Activated CD8-positive, alpha-beta T cell treated with anti-CD3 and anti-CD28 coated beads for 36 hours (primary cell): ENCODE data around the gene PPP1R27. TPM values are rescaled to one million over a fixed set of nuclear protein-coding genes. Genes with fewer than 3 reads are reported as not detected.

Source experiments
- ATAC-seq: fragments of 200-7000 bp; cut with Tn5 transposase; one replicate; pipeline ENCODE4 v1.10.0; 2021; ENCODE audit warnings: mild to moderate bottlenecking, moderate library complexity
- CTCF ChIA-PET: fragments of 350-600 bp; sonication (Branson Sonifier 250); formaldehyde crosslinking; loops from one replicate; lab custom pipeline; 2021; ENCODE audit warnings: antibody characterized with exemption; lab: Charles Lee
- POLR2A ChIA-PET: fragments of 350-600 bp; sonication (Branson Sonifier 250); formaldehyde crosslinking; loops from one replicate; lab custom pipeline; 2021; ENCODE audit warnings: antibody characterized with exemption; lab: Charles Lee
- DNase-seq: peaks from one replicate; pipeline ENCODE4 v3.0.0-alpha.2; 2020
- H3K27ac Mint-ChIP-seq: one replicate; pipeline ENCODE4 v1.8.0; 2021; ENCODE audit warnings: mild to moderate bottlenecking, mixed read lengths
- H3K27me3 Mint-ChIP-seq: one replicate; pipeline ENCODE4 v1.8.0; 2021; ENCODE audit warnings: mixed read lengths
- H3K36me3 Mint-ChIP-seq: one replicate; pipeline ENCODE4 v1.8.0; 2021; ENCODE audit warnings: low read depth, mixed read lengths
- H3K4me1 Mint-ChIP-seq: one replicate; pipeline ENCODE4 v1.8.0; 2021; ENCODE audit warnings: low read depth, mixed read lengths
- H3K4me3 Mint-ChIP-seq: one replicate; pipeline ENCODE4 v1.8.0; 2021; ENCODE audit warnings: mild to moderate bottlenecking, moderate library complexity, mixed read lengths
- H3K9me3 Mint-ChIP-seq: one replicate; pipeline ENCODE4 v1.8.0; 2021; ENCODE audit warnings: mixed read lengths
- intact Hi-C: fragments of 100-400 bp; cut with micrococcal nuclease; formaldehyde crosslinking; loops from one replicate; pipeline ENCODE4 v1.10.0; 2022
- total RNA-seq, 2 experiments: library from RNA; stranded (reverse); gene quantifications; one replicate each; pipeline ENCODE4 v1.2.3, GENCODE V29; 2021
- TF ChIP-seq, protein P1 (sequence below): fragments of 200-600 bp; IDR thresholded peaks from one replicate; pipeline ENCODE4 v1.8.0; 2022; ENCODE audit warnings: antibody characterized with exemption, mild to moderate bottlenecking

Gene PPP1R27
- total RNA-seq, 2 experiments from 2014 or later: not detected

DNA sequence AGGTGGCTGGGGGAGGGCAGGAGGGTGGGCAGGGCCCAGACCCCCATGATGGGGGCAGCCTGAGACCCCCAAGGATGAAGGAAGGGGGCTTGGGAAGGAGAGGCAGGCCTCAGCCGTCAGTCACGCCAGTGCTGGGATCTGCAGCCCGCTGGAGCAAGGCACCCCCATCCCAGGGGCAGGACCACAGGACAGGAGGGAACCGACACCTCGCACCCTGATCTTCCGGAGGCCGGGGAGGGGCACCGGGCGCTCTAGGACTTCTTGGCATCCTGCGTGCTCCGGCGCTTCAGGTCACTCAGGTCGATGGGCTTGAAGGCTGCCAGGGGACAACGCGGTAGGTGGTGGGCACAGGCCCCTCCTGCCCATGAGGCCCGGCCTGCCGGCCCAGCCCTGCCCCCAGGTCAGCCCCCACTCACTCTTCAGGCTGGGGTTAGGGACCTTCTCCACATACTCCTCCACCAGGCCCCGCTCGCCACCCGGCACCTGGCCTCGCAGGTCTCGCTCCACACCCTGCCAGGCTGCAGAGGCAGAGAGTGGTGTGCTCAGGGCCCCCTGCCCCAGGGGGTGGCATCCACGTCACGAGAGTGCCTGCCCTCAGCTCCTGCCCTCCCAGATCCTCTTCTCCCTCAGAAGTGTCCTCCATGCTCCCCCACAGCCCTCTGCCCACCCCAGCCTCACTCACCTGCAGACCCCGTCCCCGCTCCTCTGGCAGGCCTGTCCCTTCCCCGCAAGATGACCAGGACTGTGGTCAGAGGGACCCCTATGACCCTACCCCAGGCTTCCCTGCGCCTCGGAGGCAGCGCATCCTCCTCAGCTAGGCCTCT lies 11.6 kb downstream of the PPP1R27 start:
- no peaks in the 10 kb centered on the region for H3K9me3 Mint-ChIP-seq
- peaks cover 1% of the 10 kb centered on the region for H3K36me3 Mint-ChIP-seq
- no peak overlapping the region for H3K4me3 Mint-ChIP-seq
- H3K4me1 Mint-ChIP-seq: peaks cover 6% of the 10 kb centered on the region
- DNase-seq: no peak
- TF ChIP-seq, protein P1, sequence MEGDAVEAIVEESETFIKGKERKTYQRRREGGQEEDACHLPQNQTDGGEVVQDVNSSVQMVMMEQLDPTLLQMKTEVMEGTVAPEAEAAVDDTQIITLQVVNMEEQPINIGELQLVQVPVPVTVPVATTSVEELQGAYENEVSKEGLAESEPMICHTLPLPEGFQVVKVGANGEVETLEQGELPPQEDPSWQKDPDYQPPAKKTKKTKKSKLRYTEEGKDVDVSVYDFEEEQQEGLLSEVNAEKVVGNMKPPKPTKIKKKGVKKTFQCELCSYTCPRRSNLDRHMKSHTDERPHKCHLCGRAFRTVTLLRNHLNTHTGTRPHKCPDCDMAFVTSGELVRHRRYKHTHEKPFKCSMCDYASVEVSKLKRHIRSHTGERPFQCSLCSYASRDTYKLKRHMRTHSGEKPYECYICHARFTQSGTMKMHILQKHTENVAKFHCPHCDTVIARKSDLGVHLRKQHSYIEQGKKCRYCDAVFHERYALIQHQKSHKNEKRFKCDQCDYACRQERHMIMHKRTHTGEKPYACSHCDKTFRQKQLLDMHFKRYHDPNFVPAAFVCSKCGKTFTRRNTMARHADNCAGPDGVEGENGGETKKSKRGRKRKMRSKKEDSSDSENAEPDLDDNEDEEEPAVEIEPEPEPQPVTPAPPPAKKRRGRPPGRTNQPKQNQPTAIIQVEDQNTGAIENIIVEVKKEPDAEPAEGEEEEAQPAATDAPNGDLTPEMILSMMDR: no peak
- ChIA-PET POLR2A (interaction anchor here (1.0 kb wide), 1 partner anchor 158 kb away, joined by 3 read pairs; no protein-coding TSS in a partner anchor), CTCF (no interaction called here)
- no peak for ATAC-seq
- H3K27ac Mint-ChIP-seq: no peak overlapping the region
- intact Hi-C loops: no loop called here
- no peaks in the 10 kb centered on the region for H3K27me3 Mint-ChIP-seq

DNA sequence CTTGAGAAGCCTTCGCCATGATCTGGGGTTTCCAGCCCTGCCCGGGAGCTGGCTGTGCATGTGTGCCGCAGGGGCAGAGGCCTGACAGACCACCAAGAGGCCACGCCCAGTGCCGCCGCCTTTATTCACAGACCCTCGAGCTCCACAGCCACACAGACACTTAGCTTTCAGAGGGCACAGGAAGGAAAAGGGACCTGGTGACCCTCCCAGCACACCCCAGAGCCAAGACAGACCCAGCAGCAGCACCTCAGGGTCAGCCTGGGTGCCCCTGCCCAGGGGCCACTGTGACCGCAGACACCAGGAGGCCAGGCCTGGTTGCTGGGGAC lies 12.6 kb downstream of the PPP1R27 start:
- intact Hi-C loops: no loop called here
- Mint-ChIP-seq H3K4me1 (peaks cover 6% of the 10 kb centered on the region), H3K9me3 (no peaks in the 10 kb centered on the region), H3K4me3 (no peak overlapping the region), H3K27me3 (peaks cover 4% of the 10 kb centered on the region), H3K36me3 (peaks cover 1% of the 10 kb centered on the region), H3K27ac (no peak overlapping the region)
- ChIA-PET CTCF (no interaction called here), POLR2A (interaction anchor here (1.0 to 1.2 kb wide), 2 partner anchors 14 to 157 kb away, joined by 3 to 4 read pairs; no protein-coding TSS in a partner anchor)
- TF ChIP-seq, protein P1: no peak
- ATAC-seq (no peak), DNase-seq (no peak)

DNA sequence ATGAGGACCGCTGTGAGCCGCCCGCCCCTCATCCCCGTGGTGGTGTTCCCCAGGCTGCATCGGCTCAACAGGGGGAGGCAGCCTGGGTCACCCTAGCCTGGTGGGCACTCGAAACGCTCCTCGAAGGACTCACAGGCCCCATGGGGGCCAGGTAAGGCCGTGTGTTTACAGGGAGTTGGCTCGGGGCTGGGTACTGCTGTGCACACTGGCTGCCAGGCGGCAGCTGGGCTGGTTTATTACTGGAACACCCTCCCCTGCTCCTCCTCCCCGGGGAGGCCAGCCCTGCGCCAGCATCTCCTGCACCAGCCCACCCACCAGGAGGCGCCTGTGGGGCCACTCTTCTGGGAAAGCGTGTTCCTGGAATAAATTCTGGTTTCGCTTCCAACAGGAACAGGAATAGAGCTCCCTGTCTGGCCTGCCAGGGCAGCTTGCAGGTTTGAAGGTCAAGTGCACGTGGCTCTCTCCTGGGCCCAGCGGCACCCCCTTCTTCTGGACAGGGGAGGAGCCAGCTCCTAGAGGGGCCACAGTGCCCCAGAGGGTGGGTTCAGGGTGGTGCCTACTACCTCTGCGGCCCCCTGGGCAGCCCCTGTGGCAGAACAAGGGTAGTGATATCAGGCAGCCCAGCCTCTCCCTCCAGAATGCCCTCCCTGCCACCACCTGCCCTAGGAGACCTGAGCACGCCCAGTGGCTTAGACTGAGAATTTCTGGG lies 13.1 kb downstream of the PPP1R27 start:
- Mint-ChIP-seq H3K9me3 (no peaks in the 10 kb centered on the region), H3K4me1 (peaks cover 6% of the 10 kb centered on the region), H3K27ac (no peak overlapping the region), H3K27me3 (peaks cover 4% of the 10 kb centered on the region), H3K4me3 (no peak overlapping the region), H3K36me3 (peaks cover 1% of the 10 kb centered on the region)
- TF ChIP-seq, protein P1: peak; percentile 26
- ATAC-seq (peak; percentile 70), DNase-seq (peak; percentile 52)
- ChIA-PET POLR2A (interaction anchor here (1.2 kb wide), 1 partner anchor 14 kb away, joined by 4 read pairs; no protein-coding TSS in a partner anchor), CTCF (no interaction called here)
- intact Hi-C loops: no loop called here

DNA sequence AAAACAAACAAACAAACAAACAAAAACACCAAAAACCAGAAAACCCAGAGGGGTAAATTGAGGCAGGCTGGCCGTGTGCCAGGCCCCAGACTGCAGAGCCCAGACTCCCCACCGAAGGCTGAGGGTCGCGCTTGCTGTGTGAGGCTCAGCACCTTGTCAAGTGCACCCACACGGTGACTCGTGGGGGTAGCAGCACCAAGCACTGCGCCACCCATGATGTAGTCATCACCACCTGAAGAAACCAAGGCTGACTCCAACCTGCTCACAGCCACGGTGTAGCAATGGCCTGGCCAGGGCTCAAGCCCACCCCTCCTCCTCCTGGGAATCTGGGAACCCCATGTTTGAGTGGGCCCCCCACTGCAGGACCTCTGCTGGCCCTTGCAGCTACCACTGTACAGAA lies 13.7 kb downstream of the PPP1R27 start:
- DNase-seq (peak; percentile 28), ATAC-seq (peak; percentile 48)
- Mint-ChIP-seq H3K9me3 (no peaks in the 10 kb centered on the region), H3K36me3 (peaks cover under 1% of the 10 kb centered on the region), H3K4me1 (peaks cover 5% of the 10 kb centered on the region), H3K27me3 (peaks cover 6% of the 10 kb centered on the region), H3K27ac (no peak overlapping the region), H3K4me3 (no peak overlapping the region)
- TF ChIP-seq, protein P1: no peak
- intact Hi-C loops: no loop called here
- ChIA-PET CTCF (no interaction called here), POLR2A (interaction anchor here (1.2 kb wide), 1 partner anchor 13 kb away, joined by 4 read pairs; no protein-coding TSS in a partner anchor)
